CD1c-positive myeloid dendritic cell (primary cell): ENCODE measurements around the gene HBG1.
"Not testable (repeated sequence)": the region's sequence is repeated elsewhere in the genome, so short reads cannot be mapped to it uniquely, and the experiment has no call there.

Source experiments
- DNase-seq: peaks from one replicate; pipeline ENCODE4 v3.0.0-alpha.2; 2016; ENCODE audit errors: extremely low spot score

The HBG1 gene

GRCh38 chr11:5249807-5250396, at the start of gene HBG1:
HBG1 (minus strand) TSS chr11:5249857; CDS start chr11:5249804, 53 bp downstream.
- DNase-seq, result not testable (repeated sequence)

- no peak for DNase-seq
These were observed 48.8 kb upstream of the HBG1 start for GRCh38 chr11:5298451-5298850.

- DNase-seq, result no peak
These were observed 48.2 kb upstream of the HBG1 start for GRCh38 chr11:5297721-5298323.

- not testable (repeated sequence) for DNase-seq
These were observed 44.8 kb upstream of the HBG1 start for GRCh38 chr11:5294342-5294995.

- DNase-seq, result no peak
These were observed 43.4 kb upstream of the HBG1 start for GRCh38 chr11:5293028-5293427.

GRCh38 chr11:5291207-5291838, 41.7 kb upstream of the HBG1 start:
- no peak for DNase-seq

GRCh38 chr11:5290106-5290505, 40.4 kb upstream of the HBG1 start:
- no peak for DNase-seq

GRCh38 chr11:5289696-5290095, 40.0 kb upstream of the HBG1 start:
- DNase-seq, result no peak

GRCh38 chr11:5288906-5289550, 39.4 kb upstream of the HBG1 start:
- no peak for DNase-seq

GRCh38 chr11:5288108-5288905, 38.6 kb upstream of the HBG1 start:
- no peak for DNase-seq

- DNase-seq, result no peak
These were observed 37.2 kb upstream of the HBG1 start for GRCh38 chr11:5286901-5287300.

- DNase-seq, result no peak
These were observed 36.7 kb upstream of the HBG1 start for GRCh38 chr11:5286351-5286750.

GRCh38 chr11:5285703-5286340, 36.2 kb upstream of the HBG1 start:
- DNase-seq, result no peak

GRCh38 chr11:5284637-5285036, 35.0 kb upstream of the HBG1 start:
- DNase-seq, result no peak

- no peak for DNase-seq
These were observed 34.2 kb upstream of the HBG1 start for GRCh38 chr11:5283882-5284281.

- DNase-seq, result no peak
These were observed 33.4 kb upstream of the HBG1 start for GRCh38 chr11:5283086-5283485.

- no peak for DNase-seq
These were observed 33.0 kb upstream of the HBG1 start for GRCh38 chr11:5282628-5283027.

GRCh38 chr11:5281596-5281995, 31.9 kb upstream of the HBG1 start:
- DNase-seq, result no peak

GRCh38 chr11:5280582-5281102, 31.0 kb upstream of the HBG1 start:
- peak; percentile 75 for DNase-seq

- no peak for DNase-seq
These were observed 29.9 kb upstream of the HBG1 start for GRCh38 chr11:5279471-5280090.
